ENCODE results near the gene RSKR.

DNA sequence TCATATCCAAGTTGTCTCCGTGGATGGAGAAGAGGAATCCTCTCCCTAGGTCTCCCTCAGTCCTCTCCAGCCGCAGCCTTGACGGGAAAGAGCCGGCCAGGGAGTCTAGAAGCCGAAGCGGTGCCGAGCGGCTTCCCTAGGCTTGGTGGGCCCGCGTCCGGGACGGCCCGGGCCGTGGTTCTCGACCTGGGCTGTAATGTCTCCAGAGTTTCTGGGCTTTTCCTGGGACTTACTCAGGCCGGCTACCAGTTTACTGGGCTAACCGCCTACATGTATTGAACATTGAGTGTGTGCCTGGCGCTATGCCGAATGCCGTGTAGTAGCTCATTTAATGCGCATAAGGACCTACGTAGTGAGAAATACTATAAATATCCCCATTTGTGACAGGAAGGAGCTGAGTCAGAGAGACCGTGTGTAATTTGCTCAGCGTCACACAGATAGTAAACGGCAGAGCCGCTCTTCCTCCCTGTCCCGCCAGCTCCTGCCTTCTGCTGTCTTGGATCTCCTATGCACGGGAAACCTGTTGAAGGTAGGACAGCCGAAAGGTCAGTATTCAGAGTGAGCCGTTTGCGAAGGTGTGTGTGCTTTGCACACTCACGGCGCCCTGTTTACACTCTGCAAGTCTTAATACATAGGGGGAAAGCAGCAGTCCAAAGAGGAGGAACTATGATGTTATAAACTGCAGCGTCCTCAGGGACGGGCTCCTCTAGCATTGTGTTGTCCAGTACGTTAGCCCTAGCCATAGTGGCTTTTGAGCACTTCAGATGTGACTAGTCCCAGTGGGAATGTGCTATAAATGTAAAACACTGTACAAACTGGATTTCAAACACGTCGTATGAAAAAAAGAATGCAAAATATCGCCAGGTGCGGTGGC is 14.4 kb downstream of the RSKR start:
- TF ChIP-seq POLR2AphosphoS5 (IDR thresholded peaks at IDR 0.05; ENCODE audit: low read depth, low read length) (no peak; the same call in 1 of the 2 replicates), TAF1 (IDR thresholded peaks at IDR 0.05; ENCODE audit: borderline replicate concordance, insufficient read depth, low read length) (no peak)
